Measurements from ENCODE around the gene ATF6B.
A peak's percentile ranks its signal among the peaks of the same experiment; 100 is the strongest.

The ATF6B gene

GRCh38 chr6:32096087-32096393 is 32.0 kb downstream of the ATF6B start:
- no peak for DNase-seq (ENCODE audit: low read depth)
- TF ChIP-seq CTCF (conservative IDR thresholded peaks at IDR 0.05; ENCODE audit: control insufficient read depth, insufficient read depth, low read depth, low read length): no peak
- no peak overlapping the region for H3K4me3 ChIP-seq (ENCODE audit: control insufficient read depth, low read depth, low read length)

- H3K4me3 ChIP-seq (ENCODE audit: control insufficient read depth, low read depth, low read length): no peak overlapping the region
- DNase-seq (ENCODE audit: low read depth): no peak
- no peak for TF ChIP-seq CTCF (conservative IDR thresholded peaks at IDR 0.05; ENCODE audit: control insufficient read depth, insufficient read depth, low read depth, low read length)
These were observed 32.5 kb downstream of the ATF6B start for GRCh38 chr6:32095338-32096086.

GRCh38 chr6:32092760-32093497 is 35.1 kb downstream of the ATF6B start:
- no peak for TF ChIP-seq CTCF (conservative IDR thresholded peaks at IDR 0.05; ENCODE audit: control insufficient read depth, insufficient read depth, low read depth, low read length)
- DNase-seq (ENCODE audit: low read depth): peak; percentile 37
- H3K4me3 ChIP-seq (ENCODE audit: control insufficient read depth, low read depth, low read length): no peak overlapping the region

- DNase-seq (ENCODE audit: low read depth): no peak
- no peak overlapping the region for H3K4me3 ChIP-seq (ENCODE audit: control insufficient read depth, low read depth, low read length)
- TF ChIP-seq CTCF (conservative IDR thresholded peaks at IDR 0.05; ENCODE audit: control insufficient read depth, insufficient read depth, low read depth, low read length): no peak
These were observed 38.8 kb downstream of the ATF6B start for GRCh38 chr6:32089082-32089828.

- no peak for TF ChIP-seq CTCF (conservative IDR thresholded peaks at IDR 0.05; ENCODE audit: control insufficient read depth, insufficient read depth, low read depth, low read length)
- DNase-seq (ENCODE audit: low read depth): no peak
- H3K4me3 ChIP-seq (ENCODE audit: control insufficient read depth, low read depth, low read length): no peak overlapping the region
These were observed 39.5 kb downstream of the ATF6B start for GRCh38 chr6:32088487-32089049.

- DNase-seq (ENCODE audit: low read depth): peak; percentile 67
- no peak overlapping the region for H3K4me3 ChIP-seq (ENCODE audit: control insufficient read depth, low read depth, low read length)
- peak; percentile 30 for TF ChIP-seq CTCF (conservative IDR thresholded peaks at IDR 0.05; ENCODE audit: control insufficient read depth, insufficient read depth, low read depth, low read length)
These were observed 40.2 kb downstream of the ATF6B start for GRCh38 chr6:32087574-32088486.
